HUES6 (cell line): ENCODE results near the gene TRIO.
A peak's percentile ranks its signal among the peaks of the same experiment; 100 is the strongest.

Experiments used
- H3K27ac ChIP-seq: 2 replicates; pipeline ENCODE4 v1.7.0; 2013; ENCODE audit warnings: low read depth, mild to moderate bottlenecking, low read length, inconsistent platforms
- H3K27me3 ChIP-seq: 2 replicates; pipeline ENCODE4 v1.6.1; 2013; ENCODE audit warnings: low read length; ENCODE audit not compliant: control insufficient read depth, insufficient read depth
- H3K36me3 ChIP-seq: 2 replicates; pipeline ENCODE4 v1.6.1; 2013; ENCODE audit warnings: low read length; ENCODE audit not compliant: control insufficient read depth, insufficient read depth
- H3K4me1 ChIP-seq: 2 replicates; pipeline ENCODE4 v1.6.1; 2013; ENCODE audit warnings: low read length; ENCODE audit not compliant: control insufficient read depth, insufficient read depth
- H3K4me3 ChIP-seq: 2 replicates; pipeline ENCODE4 v1.5.1; 2013; ENCODE audit warnings: low read depth, low read length
- H3K9ac ChIP-seq: one replicate; pipeline ENCODE4 v1.6.1; 2013; ENCODE audit warnings: mild to moderate bottlenecking, low read length
- H3K9me3 ChIP-seq: 2 replicates; pipeline ENCODE4 v1.6.1; 2013; ENCODE audit warnings: low read depth, low read length; ENCODE audit not compliant: control insufficient read depth, insufficient read depth

TRIO gene

GRCh38 chr5:14156650-14157492 is 13.7 kb downstream of the TRIO start:
- Histone ChIP-seq H3K9ac (no peak overlapping the region), H3K27ac (0 out of 2 replicates have a peak overlapping the region, but pooled peaks have one; percentile 20), H3K4me3 (peak overlapping the region; percentile 13; the same call in 1 of the 2 replicates), H3K4me1 (peaks cover 54% of the 10 kb centered on the region), H3K36me3 (no peaks in the 10 kb centered on the region), H3K27me3 (no peaks in the 10 kb centered on the region), H3K9me3 (no peaks in the 10 kb centered on the region; the same call in 1 of the 2 replicates)

GRCh38 chr5:14157493-14157782 is 14.3 kb downstream of the TRIO start:
- no peak overlapping the region for H3K9ac ChIP-seq
- no peaks in the 10 kb centered on the region; the same call in 1 of the 2 replicates for H3K9me3 ChIP-seq
- no peak overlapping the region for H3K27ac ChIP-seq
- no peaks in the 10 kb centered on the region; the same call in 1 of the 2 replicates for H3K36me3 ChIP-seq
- H3K27me3 ChIP-seq: no peaks in the 10 kb centered on the region
- H3K4me1 ChIP-seq: peaks cover 54% of the 10 kb centered on the region
- H3K4me3 ChIP-seq: no peak overlapping the region

GRCh38 chr5:14158890-14159666 is 15.9 kb downstream of the TRIO start:
- Histone ChIP-seq H3K9me3 (peaks cover 9% of the 10 kb centered on the region), H3K27me3 (no peaks in the 10 kb centered on the region), H3K4me1 (peaks cover 39% of the 10 kb centered on the region), H3K27ac (no peak overlapping the region), H3K4me3 (no peak overlapping the region), H3K9ac (no peak overlapping the region), H3K36me3 (no peaks in the 10 kb centered on the region; the same call in 1 of the 2 replicates)

- H3K4me3 ChIP-seq: no peak overlapping the region
- H3K9me3 ChIP-seq: peaks cover 13% of the 10 kb centered on the region
- H3K27ac ChIP-seq: no peak overlapping the region
- H3K9ac ChIP-seq: no peak overlapping the region
- H3K27me3 ChIP-seq: no peaks in the 10 kb centered on the region
- H3K4me1 ChIP-seq: peaks cover 32% of the 10 kb centered on the region
- no peaks in the 10 kb centered on the region; the same call in 1 of the 2 replicates for H3K36me3 ChIP-seq
Observed at GRCh38 chr5:14161825-14162556, 18.8 kb downstream of the TRIO start.

GRCh38 chr5:14164164-14165163 is 21.3 kb downstream of the TRIO start:
- Histone ChIP-seq H3K4me1 (peaks cover 49% of the 10 kb centered on the region), H3K9ac (no peak overlapping the region), H3K4me3 (no peak overlapping the region), H3K36me3 (no peaks in the 10 kb centered on the region; the same call in 1 of the 2 replicates), H3K27ac (no peak overlapping the region), H3K9me3 (peaks cover 13% of the 10 kb centered on the region), H3K27me3 (no peaks in the 10 kb centered on the region)

GRCh38 chr5:14165375-14166106 is 22.4 kb downstream of the TRIO start:
- H3K27ac ChIP-seq: no peak overlapping the region
- H3K27me3 ChIP-seq: no peaks in the 10 kb centered on the region
- H3K4me1 ChIP-seq: peaks cover 51% of the 10 kb centered on the region
- no peak overlapping the region for H3K4me3 ChIP-seq
- H3K9me3 ChIP-seq: peaks cover 13% of the 10 kb centered on the region
- H3K9ac ChIP-seq: peak overlapping the region; percentile 13
- H3K36me3 ChIP-seq: no peaks in the 10 kb centered on the region; the same call in 1 of the 2 replicates

- H3K9ac ChIP-seq: no peak overlapping the region
Observed at GRCh38 chr5:14166437-14166836, 23.3 kb downstream of the TRIO start.

GRCh38 chr5:14167211-14167845 is 24.2 kb downstream of the TRIO start:
- Histone ChIP-seq H3K4me1 (peaks cover 62% of the 10 kb centered on the region), H3K4me3 (no peak overlapping the region), H3K36me3 (no peaks in the 10 kb centered on the region; the same call in 1 of the 2 replicates), H3K9me3 (peaks cover 13% of the 10 kb centered on the region), H3K9ac (no peak overlapping the region), H3K27ac (no peak overlapping the region), H3K27me3 (no peaks in the 10 kb centered on the region)

More at GRCh38 chr5:14166437-14166836, 23.3 kb downstream of the TRIO start:
- Histone ChIP-seq H3K4me3 (no peak overlapping the region), H3K9me3 (peaks cover 13% of the 10 kb centered on the region), H3K36me3 (no peaks in the 10 kb centered on the region; the same call in 1 of the 2 replicates), H3K27me3 (no peaks in the 10 kb centered on the region), H3K27ac (no peak overlapping the region), H3K4me1 (peaks cover 53% of the 10 kb centered on the region)

- peaks cover 11% of the 10 kb centered on the region for H3K9me3 ChIP-seq
- peaks cover 72% of the 10 kb centered on the region for H3K4me1 ChIP-seq
- H3K36me3 ChIP-seq: no peaks in the 10 kb centered on the region; the same call in 1 of the 2 replicates
- no peaks in the 10 kb centered on the region for H3K27me3 ChIP-seq
- H3K4me3 ChIP-seq: no peak overlapping the region
- H3K27ac ChIP-seq: no peak overlapping the region
- H3K9ac ChIP-seq: no peak overlapping the region
Observed at GRCh38 chr5:14168144-14168792, 25.1 kb downstream of the TRIO start.
